Prostate gland (tissue), 2 donors: ENCODE measurements around the gene ITIH1.

Experiments used
- CTCF ChIP-seq, 4 experiments: fragments of 200-600 bp in 2 of 4; fragments of 450-650 bp in 2 of 4; sonication (generic) in 2 of 4; IDR thresholded peaks; 1 replicate in 3 of 4; 2 replicates in 1 of 4; pipeline ENCODE4 v1.5.1; 2016 to 2019; ENCODE audit warnings: antibody characterized with exemption in 4 of 4, mild to moderate bottlenecking in 2 of 4, moderate library complexity in 2 of 4
- POLR2A ChIP-seq: fragments of 450-650 bp; IDR thresholded peaks from one replicate; pipeline ENCODE4 v1.6.1; 2016; ENCODE audit warnings: antibody characterized with exemption, mild to moderate bottlenecking
- POLR2AphosphoS5 ChIP-seq: sonication (generic); formaldehyde crosslinking; IDR thresholded peaks from one replicate; pipeline ENCODE4 v1.6.1; 2017; ENCODE audit warnings: antibody characterized with exemption

- TF ChIP-seq CTCF (IDR thresholded peaks at IDR 0.05) (no peak), POLR2AphosphoS5 (no peak), POLR2A (no peak)
These were observed 39.3 kb downstream of the ITIH1 start for GRCh38 chr3:52816654-52817053.
